CD14-positive monocyte (primary cell): ENCODE measurements around the gene HTR7. TPM values are rescaled to one million over a fixed set of nuclear protein-coding genes. Genes with fewer than 3 reads are reported as not detected.
"Not testable (repeated sequence)": the region's sequence is repeated elsewhere in the genome, so short reads cannot be mapped to it uniquely, and the experiment has no call there.

ENCODE experiments used
- DNase-seq, 3 donors: peaks; one replicate each; pipeline ENCODE4 v3.0.0-alpha.2; 2011 to 2022
- H2AFZ ChIP-seq: 2 replicates; pipeline ENCODE4 v1.6.0; 2012; ENCODE audit warnings: mild to moderate bottlenecking, low read depth, low read length, inconsistent platforms; ENCODE audit not compliant: insufficient read depth, poor library complexity, severe bottlenecking
- H3K27ac ChIP-seq, 2 donors: 1 replicate in 1 of 2; 2 replicates in 1 of 2; pipeline ENCODE4 v1.5.1; 2012 to 2013; ENCODE audit warnings: low read length in 2 of 2, control low read depth in 1 of 2, inconsistent platforms in 1 of 2, low read depth in 1 of 2, mild to moderate bottlenecking in 1 of 2
- H3K27me3 ChIP-seq, 2 donors: one replicate each; pipeline versions ENCODE4 v1.6.0 to v1.6.1; 2011 to 2013; ENCODE audit warnings: low read length in 2 of 2; ENCODE audit not compliant: control insufficient read depth in 2 of 2, insufficient read depth in 2 of 2
- H3K36me3 ChIP-seq, 2 donors: replicated peaks in 1 of 2; 1 replicate in 1 of 2; 2 replicates in 1 of 2; pipeline versions ENCODE4 v1.5.1 to v1.6.1; 2012 to 2013; ENCODE audit warnings: low read length in 2 of 2, control low read depth in 1 of 2, inconsistent platforms in 1 of 2, mild to moderate bottlenecking in 1 of 2; ENCODE audit not compliant: insufficient read depth in 2 of 2, control insufficient read depth in 1 of 2
- H3K4me1 ChIP-seq, 2 donors: 1 replicate in 1 of 2; 2 replicates in 1 of 2; pipeline versions ENCODE4 v1.5.1 to v1.6.1; 2012 to 2013; ENCODE audit warnings: low read length in 2 of 2, control low read depth in 1 of 2, inconsistent platforms in 1 of 2, mild to moderate bottlenecking in 1 of 2, moderate library complexity in 1 of 2; ENCODE audit not compliant: insufficient read depth in 2 of 2, control insufficient read depth in 1 of 2
- H3K4me2 ChIP-seq: replicated peaks from 2 replicates; pipeline ENCODE3; 2012; ENCODE audit warnings: low read length, moderate library complexity, mild to moderate bottlenecking; ENCODE audit not compliant: poor library complexity, severe bottlenecking; ENCODE audit errors: extremely low read depth
- H3K4me3 ChIP-seq, 3 experiments: fragments of 200-600 bp in 1 of 3; sonication (generic) in 1 of 3; replicated peaks in 1 of 3; 1 replicate in 2 of 3; 2 replicates in 1 of 3; pipeline ENCODE4 v1.5.1; 2011 to 2013; ENCODE audit warnings: low read length in 3 of 3, mild to moderate bottlenecking in 3 of 3, control low read depth in 2 of 3, low read depth in 2 of 3, inconsistent platforms in 1 of 3, moderate library complexity in 1 of 3
- H3K79me2 ChIP-seq: 2 replicates; pipeline ENCODE4 v1.6.0; 2012; ENCODE audit warnings: mild to moderate bottlenecking, control low read depth, inconsistent platforms, low read length, moderate library complexity; ENCODE audit not compliant: insufficient read depth
- H3K9ac ChIP-seq: 2 replicates; pipeline ENCODE4 v1.6.0; 2017; ENCODE audit warnings: low read length, mild to moderate bottlenecking; ENCODE audit not compliant: insufficient read depth, poor library complexity, severe bottlenecking
- H3K9me3 ChIP-seq, 2 donors: replicated peaks in 1 of 2; 1 replicate in 1 of 2; 2 replicates in 1 of 2; pipeline versions ENCODE4 v1.5.1 to v1.6.1; 2012 to 2013; ENCODE audit warnings: low read length in 2 of 2, control low read depth in 1 of 2; ENCODE audit not compliant: control insufficient read depth in 1 of 2, insufficient read depth in 1 of 2
- H4K20me1 ChIP-seq: 2 replicates; pipeline ENCODE4 v1.6.0; 2012; ENCODE audit warnings: mild to moderate bottlenecking, low read length, control low read depth, moderate library complexity; ENCODE audit not compliant: insufficient read depth
- H3K27ac Mint-ChIP-seq, 7 donors: one replicate each; pipeline ENCODE4 v1.8.0; 2020; ENCODE audit warnings: mild to moderate bottlenecking in 7 of 7, mixed read lengths in 7 of 7, moderate library complexity in 6 of 7, inconsistent platforms in 2 of 7
- H3K27me3 Mint-ChIP-seq, 3 donors: one replicate each; pipeline ENCODE4 v1.8.0; 2021 to 2022; ENCODE audit warnings: low read depth in 3 of 3, mild to moderate bottlenecking in 3 of 3, mixed read lengths in 3 of 3, moderate library complexity in 3 of 3, inconsistent platforms in 1 of 3
- H3K36me3 Mint-ChIP-seq, 2 donors: one replicate each; pipeline ENCODE4 v1.8.0; 2020; ENCODE audit warnings: mixed read lengths in 2 of 2, inconsistent platforms in 1 of 2, mild to moderate bottlenecking in 1 of 2
- H3K4me1 Mint-ChIP-seq: one replicate; pipeline ENCODE4 v1.8.0; 2020; ENCODE audit warnings: mild to moderate bottlenecking, mixed read lengths
- H3K4me3 Mint-ChIP-seq, 2 donors: one replicate each; pipeline ENCODE4 v1.8.0; 2020; ENCODE audit warnings: mild to moderate bottlenecking in 2 of 2, mixed read lengths in 2 of 2, moderate library complexity in 1 of 2
- H3K9me3 Mint-ChIP-seq, 7 donors: one replicate each; pipeline ENCODE4 v1.8.0; 2020 to 2022; ENCODE audit warnings: mixed read lengths in 7 of 7, mild to moderate bottlenecking in 6 of 7, moderate library complexity in 6 of 7, inconsistent platforms in 2 of 7
- CTCF ChIP-seq: fragments of 200-600 bp; IDR thresholded peaks from one replicate; pipeline ENCODE4 v1.8.0; 2022; ENCODE audit warnings: antibody characterized with exemption, mild to moderate bottlenecking
- WGBS: methylation state at CpG from one replicate; pipeline ENCODE4 v1.1.5; 2013; ENCODE audit warnings: missing lambda C conversion rate; ENCODE audit not compliant: insufficient coverage; 5-methylcytosine and 5-hydroxymethylcytosine counted together
- intact Hi-C, 2 donors: fragments of 100-400 bp; cut with micrococcal nuclease; formaldehyde crosslinking; loops; one replicate each; pipeline versions ENCODE4 v1.15.0 to v1.15.1; 2023
- polyA plus RNA-seq, 3 donors: library from polyadenylated mRNA; depleted of rRNA in 1 of 3; unstranded in 2 of 3; stranded (reverse) in 1 of 3; fragments of 300-500 nt in 2 of 3; fragments of >200 nt in 1 of 3; fragmentation: Illumina TruSeq in 2 of 3; gene quantifications; 1 replicate in 2 of 3; 2 replicates in 1 of 3; pipeline ENCODE4 v1.2.3, GENCODE V29; 2012 to 2021

The HTR7 gene
- polyA plus RNA-seq, 3 donors: 0.95 to 1.6 (median 1.1) TPM

DNA sequence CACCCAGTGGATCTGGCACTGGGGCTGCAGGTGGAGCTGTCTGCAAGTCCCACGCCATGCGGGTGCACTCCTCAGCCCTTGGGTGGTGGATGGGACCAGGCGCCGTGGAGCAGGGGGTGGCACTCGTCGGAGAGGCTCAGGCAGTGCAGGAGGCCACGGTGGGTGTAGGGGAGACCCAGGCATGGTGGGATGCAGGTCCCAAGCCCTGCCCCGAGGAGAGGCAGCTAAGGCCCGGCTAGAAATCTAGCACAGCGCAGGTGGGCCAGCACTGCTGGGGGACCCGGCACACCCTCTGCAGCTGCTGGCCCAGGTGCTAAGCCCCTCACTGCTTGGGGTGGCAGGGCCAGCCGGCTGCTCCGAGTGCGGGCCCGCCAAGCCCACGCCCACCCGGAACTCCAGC lies 25.7 kb downstream of the HTR7 start:
- no peak overlapping the region for H2AFZ ChIP-seq
- H3K4me2 ChIP-seq: no peak overlapping the region
- Mint-ChIP-seq H3K36me3 (no peaks in the 10 kb centered on the region), H3K27ac (no peak overlapping the region), H3K27me3 (peaks cover 5 to 7% (median 6%) of the 10 kb centered on the region in 3 donors), H3K9me3 (peaks cover 4 to 20% (median 15%) of the 10 kb centered on the region in 7 donors), H3K4me1 (no peaks in the 10 kb centered on the region), H3K4me3 (no peak overlapping the region)
- no peaks in the 10 kb centered on the region for H3K79me2 ChIP-seq
- no peaks in the 10 kb centered on the region for H4K20me1 ChIP-seq
- no peaks in the 10 kb centered on the region for H3K27me3 ChIP-seq
- H3K9ac ChIP-seq: no peak overlapping the region
- H3K4me3 ChIP-seq: no peak overlapping the region
- no peak for DNase-seq
- intact Hi-C loops: no loop called here
- H3K4me1 ChIP-seq: no peaks in the 10 kb centered on the region
- H3K36me3 ChIP-seq: no peaks in the 10 kb centered on the region
- WGBS: 95% methylated on average over 15 of the region's 17 CpGs
- no peak for TF ChIP-seq CTCF
- no peak overlapping the region for H3K27ac ChIP-seq
- peaks cover 0 to 21% of the 10 kb centered on the region in 2 donors for H3K9me3 ChIP-seq

GRCh38 chr10:90822508-90822907 lies 35.3 kb downstream of the HTR7 start:
- no peaks in the 10 kb centered on the region for H3K36me3 Mint-ChIP-seq
- Histone ChIP-seq H3K4me3 (no peak overlapping the region), H3K36me3 (no peaks in the 10 kb centered on the region), H3K9me3 (peaks cover 26 to 28% of the 10 kb centered on the region in 2 donors), H3K4me2 (no peak overlapping the region), H3K27me3 (no peaks in the 10 kb centered on the region), H2AFZ (no peak overlapping the region), H3K27ac (no peak overlapping the region), H3K9ac (no peak overlapping the region), H3K79me2 (no peaks in the 10 kb centered on the region), H4K20me1 (no peaks in the 10 kb centered on the region), H3K4me1 (no peaks in the 10 kb centered on the region)
- TF ChIP-seq CTCF: no peak
- WGBS: 100% methylated on average over 1 of the region's 1 CpG
- peaks cover 12 to 42% (median 24%) of the 10 kb centered on the region in 7 donors for H3K9me3 Mint-ChIP-seq
- H3K27ac Mint-ChIP-seq: no peak overlapping the region
- peaks cover 1% of the 10 kb centered on the region in 3 donors for H3K27me3 Mint-ChIP-seq
- intact Hi-C loops: no loop called here
- no peak for DNase-seq
- no peak overlapping the region for H3K4me3 Mint-ChIP-seq
- peaks cover 3% of the 10 kb centered on the region for H3K4me1 Mint-ChIP-seq

- Mint-ChIP-seq H3K27ac (peak overlapping the region in 1 of 7 donors; percentile 55), H3K9me3 (peaks cover 12 to 36% (median 21%) of the 10 kb centered on the region in 7 donors)
- H3K4me3 ChIP-seq, intact Hi-C loops, H3K79me2 ChIP-seq, H3K27ac ChIP-seq, H3K4me1 Mint-ChIP-seq, H3K9ac ChIP-seq, H3K27me3 ChIP-seq, H3K4me1 ChIP-seq, DNase-seq, H3K36me3 Mint-ChIP-seq, H3K27me3 Mint-ChIP-seq, H3K4me3 Mint-ChIP-seq, H3K4me2 ChIP-seq, H2AFZ ChIP-seq, H3K36me3 ChIP-seq, H4K20me1 ChIP-seq: not testable (repeated sequence)
- WGBS: no CpG with 5 or more reads among the region's 1 CpG
- peaks cover 26 to 28% of the 10 kb centered on the region in 2 donors for H3K9me3 ChIP-seq
Measured at GRCh38 chr10:90821864-90822263, 36.0 kb downstream of the HTR7 start.
